ENCODE results near the gene BATF. TPM values are rescaled to one million over a fixed set of nuclear protein-coding genes. Genes with fewer than 3 reads are reported as not detected.

The BATF gene
- total RNA-seq = 1.6 TPM

GRCh38 chr14:75522224-75522982 lies at the start of gene BATF:
Gene BATF (plus strand): TSS chr14:75522469. CDS start chr14:75522683, 214 bp downstream.

GRCh38 chr14:75578102-75578785 lies 56.0 kb downstream of the BATF start, which contains the start of gene FLVCR2:
Gene FLVCR2 (plus strand): TSS chr14:75578620. CDS start chr14:75578973, 353 bp downstream.

Other genes with a start within 250 kb of the BATF start
- 57.0 TPM for gene FOS, start 243.6 kb upstream of the BATF start, total RNA-seq
- gene JDP2, start 94.4 kb upstream of the BATF start, total RNA-seq = 12.5 TPM
- gene FLVCR2, start 56.2 kb downstream of the BATF start, total RNA-seq = 6.7 TPM
- 12.2 TPM for gene ERG28, start 138.4 kb downstream of the BATF start, total RNA-seq
- gene TTLL5, start 138.8 kb downstream of the BATF start, total RNA-seq = 35.5 TPM